NCI-H187 treated with DMSO at 0.1 percent for 48 hours (cell line): ENCODE results near the gene PRM2.

Source experiments
- DNase-seq: peaks from one replicate; lab custom pipeline; 2025; lab: John Stamatoyannopoulos, UW

Gene PRM2

DNA sequence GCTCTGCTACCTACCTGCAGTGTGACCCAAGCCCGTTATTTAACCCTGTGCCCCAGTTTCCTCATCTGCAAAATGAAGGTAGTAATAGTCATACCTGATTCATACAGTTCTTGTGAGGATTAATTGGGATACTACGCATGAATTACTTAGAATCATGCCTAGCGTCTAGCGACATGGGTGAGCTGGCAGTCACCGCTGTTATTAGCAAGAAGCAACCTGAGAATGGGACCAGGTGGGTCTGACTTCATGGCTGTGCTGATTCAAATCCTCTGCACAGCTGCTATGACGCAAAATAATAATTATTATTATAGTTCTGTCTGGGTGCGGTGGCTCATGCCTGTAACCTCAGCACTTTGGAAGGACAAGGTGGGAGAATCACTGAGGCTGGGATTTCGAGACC is 28.1 kb downstream of the PRM2 start:
- no peak for DNase-seq

DNA sequence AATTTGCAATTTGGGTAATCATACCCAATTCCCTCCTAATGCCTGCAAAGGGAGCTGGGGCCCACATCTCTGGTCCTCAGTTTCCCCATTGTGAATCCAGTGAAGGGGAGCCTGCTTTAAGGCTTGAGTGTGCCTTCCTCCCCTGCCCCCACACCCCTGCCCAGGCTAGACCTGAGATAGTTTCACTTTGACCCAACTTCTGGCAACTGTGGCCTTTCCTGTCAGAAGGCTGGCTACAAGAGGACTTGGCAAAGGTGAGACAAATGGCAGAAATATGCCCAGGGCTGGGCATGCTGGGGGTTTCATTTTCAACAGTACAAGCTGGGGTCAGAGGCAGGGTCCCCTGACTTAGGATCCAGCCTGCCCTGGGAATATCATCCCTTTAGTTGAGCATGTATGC is 30.3 kb downstream of the PRM2 start:
- no peak for DNase-seq

GRCh38 chr16:11245222-11245737 is 31.0 kb downstream of the PRM2 start:
- no peak for DNase-seq

- DNase-seq = no peak
These were observed 33.6 kb downstream of the PRM2 start for GRCh38 chr16:11242658-11243057.

- no peak for DNase-seq
These were observed 34.6 kb downstream of the PRM2 start for GRCh38 chr16:11241480-11242204.

GRCh38 chr16:11240636-11241473 is 35.4 kb downstream of the PRM2 start:
- DNase-seq = no peak

- no peak for DNase-seq
These were observed 36.3 kb downstream of the PRM2 start for GRCh38 chr16:11239644-11240632.

GRCh38 chr16:11238272-11239202 is 37.7 kb downstream of the PRM2 start:
- DNase-seq = no peak

DNA sequence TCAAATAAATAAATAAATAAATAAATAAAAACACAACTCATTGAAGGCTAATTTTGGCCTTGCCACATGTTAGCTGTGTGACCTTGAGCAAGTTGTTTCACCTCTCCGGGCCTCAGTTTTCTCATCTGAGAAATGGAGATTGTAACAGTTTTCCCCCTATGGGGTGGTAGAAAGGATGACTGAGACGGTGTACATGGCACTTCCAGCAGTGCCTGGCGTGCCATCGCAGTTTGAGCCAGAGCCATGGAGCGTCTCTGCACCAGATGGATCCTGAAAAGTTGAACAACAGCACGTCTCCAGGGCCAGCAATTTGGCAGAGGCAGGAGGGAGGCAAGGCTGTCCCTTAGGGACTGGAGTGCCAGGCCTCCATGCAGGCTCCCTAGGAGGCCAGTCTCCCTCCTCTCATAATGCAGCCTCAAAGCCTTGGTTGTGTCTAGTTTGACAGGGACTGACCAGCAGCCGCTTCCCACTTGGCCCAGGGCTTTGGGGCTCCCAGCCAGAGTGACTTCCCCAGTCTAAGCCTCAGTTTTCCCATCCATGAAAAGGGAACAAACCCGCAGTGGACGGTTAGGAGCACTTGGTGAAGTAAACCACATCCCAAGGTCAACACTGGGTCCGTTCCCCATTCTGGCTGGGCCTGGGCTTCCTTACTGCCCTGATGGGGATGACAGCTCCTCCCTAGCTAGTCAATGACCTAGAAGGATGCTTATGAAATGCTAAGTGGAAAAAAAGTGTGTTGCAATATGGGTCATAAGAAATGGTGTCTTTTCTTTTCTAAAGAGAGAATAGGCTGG is 39.6 kb downstream of the PRM2 start:
- DNase-seq = no peak

DNA sequence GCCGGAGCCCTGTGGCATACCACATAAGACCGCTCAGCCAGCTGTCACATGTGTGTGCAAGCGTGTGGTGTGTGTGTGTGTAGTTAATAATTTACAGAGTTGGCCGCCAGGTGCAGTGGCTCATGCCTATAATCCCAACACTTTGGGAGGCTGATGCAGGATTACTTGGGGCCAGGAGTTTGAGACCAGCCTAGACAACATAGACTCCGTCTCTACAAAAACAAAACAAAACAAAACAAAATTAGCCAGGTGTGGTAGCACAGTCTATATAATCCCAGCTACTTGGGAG is 40.6 kb downstream of the PRM2 start:
- DNase-seq = no peak

- no peak for DNase-seq
These were observed 41.2 kb downstream of the PRM2 start for GRCh38 chr16:11234884-11235702.

- no peak for DNase-seq
These were observed 42.4 kb downstream of the PRM2 start for GRCh38 chr16:11233727-11234376.

DNA sequence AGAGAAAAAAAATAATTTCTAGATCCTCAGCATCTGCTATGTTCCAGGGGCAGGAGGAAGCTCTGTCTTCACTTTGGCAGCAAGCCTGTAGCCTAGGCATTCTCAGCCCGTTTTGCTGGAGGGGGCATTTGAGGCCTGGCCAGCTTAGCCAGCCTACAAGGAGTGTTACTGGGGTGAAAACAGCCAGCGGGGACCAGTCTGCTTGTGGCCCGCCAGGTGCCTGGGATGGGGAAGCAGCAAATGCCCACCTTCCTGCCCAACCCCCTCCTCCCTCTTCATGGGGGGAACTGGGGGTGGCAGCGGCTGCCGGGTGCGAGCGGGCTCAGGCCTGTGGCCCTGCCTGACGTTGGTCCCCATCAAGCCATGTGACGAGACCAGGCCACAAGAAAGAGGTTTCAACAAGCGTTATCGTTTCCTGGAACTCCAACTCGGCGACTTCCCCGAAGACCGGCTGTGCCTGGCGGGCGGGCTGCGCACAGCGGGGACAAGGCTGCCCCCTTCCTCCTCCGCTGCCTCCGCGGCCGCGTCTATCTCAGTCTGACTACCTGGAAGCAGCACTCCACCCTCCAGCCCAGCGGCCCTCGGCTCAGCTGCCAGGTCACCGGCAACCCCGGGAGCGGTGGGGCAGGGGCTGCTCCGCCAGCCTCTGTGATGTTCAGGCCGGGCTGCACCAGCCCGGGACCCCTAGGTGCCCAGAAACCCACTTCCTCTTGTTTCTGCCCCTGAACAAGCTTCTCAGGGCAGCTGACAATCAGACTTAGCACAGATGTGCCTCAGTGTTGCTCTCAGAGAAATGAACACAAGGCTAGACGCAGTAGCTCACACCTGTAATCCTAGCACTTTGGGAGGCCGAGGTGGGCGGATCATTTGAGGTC is 43.2 kb downstream of the PRM2 start:
- DNase-seq = no peak

DNA sequence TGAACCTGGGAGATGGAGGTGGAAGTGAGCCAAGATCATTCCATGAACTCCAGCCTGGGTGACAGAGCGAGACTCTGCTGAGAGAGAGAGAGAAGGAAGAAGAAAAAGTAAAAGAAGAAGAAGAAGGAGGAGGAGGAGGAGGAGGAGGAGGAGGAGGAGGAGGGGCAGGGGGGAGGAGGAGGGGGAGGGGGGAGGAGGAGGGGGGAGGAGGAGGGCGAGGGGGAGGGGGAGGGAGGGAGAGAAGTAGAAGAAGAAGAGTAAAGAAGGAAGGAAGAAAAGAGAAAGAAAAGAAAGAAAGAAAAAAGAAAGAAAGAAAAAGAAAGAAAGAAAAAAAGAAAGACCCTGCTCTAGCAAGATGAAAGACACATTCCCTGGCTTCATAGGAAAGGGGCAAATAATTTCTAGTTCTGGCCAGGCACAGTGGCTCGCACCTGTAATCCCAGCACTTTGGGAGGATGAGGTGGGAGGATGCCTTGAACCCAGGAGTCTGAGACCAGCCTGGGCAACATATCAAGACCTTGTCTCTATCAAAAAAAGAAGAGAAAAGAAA is 43.9 kb downstream of the PRM2 start:
- DNase-seq = no peak

DNA sequence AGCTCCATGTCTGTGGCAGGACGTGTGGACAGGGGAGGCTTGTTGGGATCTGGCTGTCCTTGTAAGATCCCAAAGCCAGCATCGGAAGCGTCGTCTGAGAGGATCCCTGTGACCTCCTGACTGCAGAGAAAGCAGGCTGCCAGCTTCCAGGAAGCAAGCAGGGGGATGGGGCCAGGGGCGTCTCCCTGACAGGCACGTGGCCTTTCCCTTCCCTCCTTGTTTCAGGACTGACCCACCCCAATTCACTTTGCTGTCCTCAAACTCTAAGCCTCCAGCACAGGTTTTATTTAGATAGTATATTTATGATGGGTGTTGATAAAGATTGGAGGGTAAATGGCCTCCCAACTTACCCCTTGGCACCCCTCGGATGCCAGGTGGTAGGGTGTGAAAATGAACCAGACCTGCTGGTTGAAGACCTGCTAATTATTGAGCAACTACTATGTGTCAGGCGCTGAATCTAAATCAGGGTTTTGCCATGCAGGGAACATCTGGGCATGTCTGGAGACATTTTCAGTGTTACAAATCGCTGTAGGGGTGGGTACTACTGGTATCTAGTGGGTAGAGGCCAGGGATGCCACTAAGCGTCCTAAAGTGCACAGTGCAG is 44.8 kb downstream of the PRM2 start:
- DNase-seq = no peak

DNA sequence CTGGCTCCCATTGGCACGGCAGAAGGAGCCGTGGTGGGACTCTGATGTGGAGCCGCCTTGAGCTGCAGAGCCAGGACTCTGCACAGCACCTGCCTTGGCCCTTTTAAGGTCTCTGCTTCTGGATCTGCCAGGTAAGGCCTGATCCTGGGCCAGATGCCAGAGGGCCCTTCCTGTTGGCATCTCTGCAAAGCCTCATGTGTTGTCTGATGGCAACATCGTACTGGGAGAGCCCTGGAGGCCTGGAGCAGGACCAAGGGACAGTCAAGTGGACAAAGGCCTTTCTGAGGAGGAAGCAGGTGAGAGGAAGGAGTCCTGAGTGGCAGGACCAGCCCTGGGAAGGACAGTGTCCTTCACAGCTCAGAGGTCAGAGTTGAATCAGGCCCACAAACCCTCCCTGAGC is 46.4 kb downstream of the PRM2 start:
- no peak for DNase-seq

DNA sequence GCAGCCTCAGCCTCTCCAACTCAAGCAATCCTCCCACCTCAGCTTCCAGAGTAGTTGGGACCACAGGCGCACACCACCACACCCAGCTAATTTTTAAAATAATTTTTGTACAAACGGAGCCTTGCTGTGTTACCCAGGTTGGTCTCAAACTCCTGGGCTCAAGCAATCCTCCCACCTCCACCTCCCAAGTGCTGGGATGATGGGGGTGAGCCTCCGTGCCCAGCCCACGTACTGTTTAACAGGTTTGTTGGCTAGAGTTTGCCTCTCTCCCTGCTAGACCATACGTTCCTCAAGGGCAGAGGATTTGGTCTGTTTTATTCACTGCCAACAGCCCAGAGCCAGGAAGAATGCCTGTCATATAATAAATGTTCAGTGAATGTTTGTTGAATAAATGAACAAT is 46.8 kb downstream of the PRM2 start:
- no peak for DNase-seq
